Smooth muscle cell (in vitro differentiated cells): Measurements from ENCODE around the gene POLR2C. TPM values are rescaled to one million over a fixed set of nuclear protein-coding genes. Genes with fewer than 3 reads are reported as not detected.

Experiments
- DNase-seq: peaks from one replicate; lab custom pipeline; 2025; ENCODE audit not compliant: unreplicated experiment; lab: John Stamatoyannopoulos, UW
- H2AFZ ChIP-seq: fragments of 200-600 bp; sonication (generic); 2 replicates; pipeline ENCODE4 v1.6.0; 2016; ENCODE audit warnings: antibody characterized with exemption, low read depth, mild to moderate bottlenecking
- H3F3A ChIP-seq: fragments of 200-600 bp; sonication (generic); 2 replicates; pipeline ENCODE4 v1.6.0; 2017; ENCODE audit warnings: antibody characterized with exemption, low read depth
- H3K27ac ChIP-seq: fragments of 200-600 bp; sonication (generic); 2 replicates; pipeline ENCODE4 v1.5.1; 2016; ENCODE audit warnings: low read depth, mild to moderate bottlenecking
- H3K27me3 ChIP-seq: fragments of 200-600 bp; sonication (generic); 2 replicates; pipeline ENCODE4 v1.6.1; 2016; ENCODE audit warnings: low read depth, mild to moderate bottlenecking
- H3K36me3 ChIP-seq: fragments of 200-600 bp; sonication (generic); 2 replicates; pipeline ENCODE4 v1.5.1; 2016; ENCODE audit warnings: low read depth
- H3K4me1 ChIP-seq: fragments of 200-600 bp; sonication (generic); 2 replicates; pipeline ENCODE4 v1.5.1; 2016; ENCODE audit warnings: low read depth
- H3K4me2 ChIP-seq: fragments of 200-600 bp; sonication (generic); 2 replicates; pipeline ENCODE4 v1.6.0; 2016; ENCODE audit warnings: mild to moderate bottlenecking
- H3K4me3 ChIP-seq: fragments of 200-600 bp; sonication (generic); 2 replicates; pipeline ENCODE4 v1.5.1; 2016; ENCODE audit warnings: mild to moderate bottlenecking
- H3K79me2 ChIP-seq: fragments of 200-600 bp; sonication (generic); 2 replicates; pipeline ENCODE4 v1.6.0; 2016; ENCODE audit warnings: low read depth, mild to moderate bottlenecking
- H3K9ac ChIP-seq: fragments of 200-600 bp; sonication (generic); 2 replicates; pipeline ENCODE4 v1.6.0; 2016; ENCODE audit warnings: low read depth
- H3K9me3 ChIP-seq: fragments of 200-600 bp; sonication (generic); replicated peaks from 2 replicates; pipeline ENCODE4 v1.5.1; 2016; ENCODE audit warnings: low read depth
- H4K20me1 ChIP-seq: fragments of 200-600 bp; sonication (generic); 2 replicates; pipeline ENCODE4 v1.6.0; 2016; ENCODE audit warnings: low read depth
- WGBS: methylation state at CpG from one replicate; pipeline ENCODE4 v1.1.7; 2016; ENCODE audit warnings: low lambda C conversion rate; 5-methylcytosine and 5-hydroxymethylcytosine counted together
- polyA plus RNA-seq: library from polyadenylated mRNA; unstranded; fragments of >200 nt; fragmentation: Nextera tagmentation; extraction: Ambion mirVana; gene quantifications from 2 replicates; pipeline ENCODE4 v1.2.1, GENCODE V29; 2016
- total RNA-seq: library from RNA; depleted of rRNA; stranded (reverse); fragments of >200 nt; gene quantifications from 2 replicates; pipeline ENCODE4 v1.2.3, GENCODE V29; 2014
- TF ChIP-seq, protein P1 (sequence below): fragments of 200-600 bp; sonication (generic); IDR thresholded peaks from 2 replicates; pipeline ENCODE4 v1.5.1; 2017; ENCODE audit warnings: borderline replicate concordance, mild to moderate bottlenecking, antibody characterized with exemption; ENCODE audit not compliant: insufficient read depth, poor library complexity, severe bottlenecking

POLR2C gene
- total RNA-seq (60.9 and 90.0 TPM in 2 replicates), polyA plus RNA-seq (58.0 and 67.3 TPM in 2 replicates)

DNA sequence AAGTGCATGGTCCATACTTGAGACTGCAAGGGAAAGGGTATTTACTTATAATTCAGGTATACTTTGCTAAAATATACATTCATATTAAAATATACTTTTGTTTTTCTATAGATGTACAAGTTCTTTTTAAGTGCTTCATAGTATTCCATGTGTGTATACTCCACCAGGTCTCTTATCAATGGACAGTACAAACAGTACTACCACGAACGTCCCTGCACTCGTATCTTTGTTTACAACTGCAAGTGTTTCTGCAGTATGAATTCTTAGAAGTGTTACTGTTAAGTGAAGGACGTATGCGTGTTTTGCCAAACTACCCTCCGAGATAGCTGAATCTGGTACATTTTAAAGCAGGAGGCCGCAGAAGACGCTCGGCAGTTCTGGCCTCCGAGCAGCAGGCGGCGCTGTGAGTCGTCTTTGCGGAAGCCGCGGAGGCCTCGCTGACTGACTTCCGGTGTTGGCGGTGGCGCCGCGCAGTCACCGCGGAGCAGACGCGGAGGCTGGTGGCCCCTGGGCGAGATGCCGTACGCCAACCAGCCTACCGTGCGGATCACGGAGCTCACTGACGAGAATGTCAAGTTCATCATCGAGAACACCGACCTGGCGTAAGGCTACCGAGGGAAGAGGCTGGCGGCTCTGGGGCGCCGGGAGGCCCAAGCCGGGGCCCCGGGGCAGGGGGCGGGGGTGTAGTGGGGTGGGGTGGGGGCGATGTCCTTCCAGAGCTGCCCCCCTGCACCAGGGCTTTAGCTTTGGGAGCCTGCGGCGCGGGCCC lies at the start of gene POLR2C:
Gene POLR2C (plus strand): TSS at position 471 of the 769 bp plus-strand sequence. CDS start 46 bp downstream, at position 517.
- TF ChIP-seq, protein P1, sequence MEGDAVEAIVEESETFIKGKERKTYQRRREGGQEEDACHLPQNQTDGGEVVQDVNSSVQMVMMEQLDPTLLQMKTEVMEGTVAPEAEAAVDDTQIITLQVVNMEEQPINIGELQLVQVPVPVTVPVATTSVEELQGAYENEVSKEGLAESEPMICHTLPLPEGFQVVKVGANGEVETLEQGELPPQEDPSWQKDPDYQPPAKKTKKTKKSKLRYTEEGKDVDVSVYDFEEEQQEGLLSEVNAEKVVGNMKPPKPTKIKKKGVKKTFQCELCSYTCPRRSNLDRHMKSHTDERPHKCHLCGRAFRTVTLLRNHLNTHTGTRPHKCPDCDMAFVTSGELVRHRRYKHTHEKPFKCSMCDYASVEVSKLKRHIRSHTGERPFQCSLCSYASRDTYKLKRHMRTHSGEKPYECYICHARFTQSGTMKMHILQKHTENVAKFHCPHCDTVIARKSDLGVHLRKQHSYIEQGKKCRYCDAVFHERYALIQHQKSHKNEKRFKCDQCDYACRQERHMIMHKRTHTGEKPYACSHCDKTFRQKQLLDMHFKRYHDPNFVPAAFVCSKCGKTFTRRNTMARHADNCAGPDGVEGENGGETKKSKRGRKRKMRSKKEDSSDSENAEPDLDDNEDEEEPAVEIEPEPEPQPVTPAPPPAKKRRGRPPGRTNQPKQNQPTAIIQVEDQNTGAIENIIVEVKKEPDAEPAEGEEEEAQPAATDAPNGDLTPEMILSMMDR: peak; percentile 96
- peak within 1 kb of the TSS; percentile 100 for H3K4me2 ChIP-seq
- peaks cover 2% of the 10 kb centered on the region for H3F3A ChIP-seq
- whole genome bisulfite sequencing: 3% methylated on average over 40 of the region's 47 CpGs
- peak within 1 kb of the TSS; percentile 70 for H2AFZ ChIP-seq
- H3K79me2 ChIP-seq: peaks cover 42% of the 10 kb centered on the region
- H3K9me3 ChIP-seq: no peaks in the 10 kb centered on the region
- peak within 1 kb of the TSS; percentile 93 for H3K9ac ChIP-seq
- H3K4me3 ChIP-seq: peak within 1 kb of the TSS; percentile 93
- DNase-seq: peak; percentile 55
- H3K36me3 ChIP-seq: peaks cover 7% of the 10 kb centered on the region
- peaks cover 7% of the 10 kb centered on the region for H3K4me1 ChIP-seq
- no peaks in the 10 kb centered on the region for H3K27me3 ChIP-seq
- peaks cover 30% of the 10 kb centered on the region for H4K20me1 ChIP-seq
- H3K27ac ChIP-seq: peak within 1 kb of the TSS; percentile 35

DNA sequence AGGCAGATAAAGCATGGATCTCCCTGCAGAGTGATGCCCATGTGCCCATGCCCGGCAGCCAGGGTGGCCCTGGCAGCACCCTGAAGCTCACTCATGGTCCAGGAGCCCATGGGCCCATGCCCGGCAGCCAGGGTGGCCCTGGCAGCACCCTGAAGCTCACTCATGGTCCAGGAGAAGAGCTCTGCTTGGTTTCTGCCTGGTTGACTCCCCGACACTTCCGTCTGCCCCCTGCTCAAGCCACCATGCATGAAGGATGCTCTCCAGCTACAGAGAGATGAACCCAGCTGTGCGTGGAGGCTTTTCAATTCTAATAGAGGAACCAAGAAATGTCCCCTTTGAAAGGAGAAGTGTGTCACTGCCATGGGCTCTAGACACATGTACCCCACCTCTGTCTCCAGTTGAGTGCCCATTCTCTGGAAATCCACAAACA lies 49.2 kb upstream of the POLR2C start:
- Histone ChIP-seq H3K27me3 (no peaks in the 10 kb centered on the region), H3K4me3 (no peak overlapping the region), H2AFZ (no peak overlapping the region), H3K4me2 (no peak overlapping the region), H3K4me1 (no peaks in the 10 kb centered on the region), H4K20me1 (no peaks in the 10 kb centered on the region), H3K9ac (no peak overlapping the region), H3K36me3 (no peaks in the 10 kb centered on the region), H3K9me3 (no peaks in the 10 kb centered on the region), H3F3A (no peaks in the 10 kb centered on the region), H3K79me2 (no peaks in the 10 kb centered on the region), H3K27ac (no peak overlapping the region)
- TF ChIP-seq, protein P1: no peak
- 95% methylated on average over 5 of the region's 5 CpGs for WGBS
- no peak for DNase-seq

DNA sequence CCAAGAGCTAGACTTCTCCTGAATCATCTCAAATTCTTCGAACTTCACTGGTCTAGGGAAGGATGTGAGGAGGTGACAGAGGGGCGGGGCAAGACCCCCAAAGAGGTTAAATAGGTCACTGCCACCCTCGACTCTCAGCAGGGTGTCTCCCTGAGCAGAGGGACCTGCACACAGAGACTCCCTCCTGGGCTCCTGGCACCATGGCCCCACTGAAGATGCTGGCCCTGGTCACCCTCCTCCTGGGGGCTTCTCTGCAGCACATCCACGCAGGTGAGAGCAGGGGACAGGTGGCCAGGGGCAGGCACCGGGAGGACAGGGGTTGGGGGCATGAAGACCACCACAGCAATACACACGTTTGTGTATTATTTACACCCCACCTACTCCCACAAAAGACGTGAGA lies 48.7 kb upstream of the POLR2C start:
- no peak overlapping the region for H3K9ac ChIP-seq
- no peak overlapping the region for H3K4me3 ChIP-seq
- no peaks in the 10 kb centered on the region for H3K9me3 ChIP-seq
- TF ChIP-seq, protein P1: no peak
- no peaks in the 10 kb centered on the region for H3K36me3 ChIP-seq
- no peak overlapping the region for H3K4me2 ChIP-seq
- no peak overlapping the region for H3K27ac ChIP-seq
- 88% methylated on average over 7 of the region's 7 CpGs for WGBS
- H3K27me3 ChIP-seq: no peaks in the 10 kb centered on the region
- H3K4me1 ChIP-seq: no peaks in the 10 kb centered on the region
- H3K79me2 ChIP-seq: no peaks in the 10 kb centered on the region
- H3F3A ChIP-seq: no peaks in the 10 kb centered on the region
- H4K20me1 ChIP-seq: no peaks in the 10 kb centered on the region
- H2AFZ ChIP-seq: no peak overlapping the region
- no peak for DNase-seq
